ENCODE data around the gene M1AP.
A peak's percentile ranks its signal among the peaks of the same experiment; 100 is the strongest.

M1AP gene

GRCh38 chr2:74538881-74539339, 109.2 kb downstream of the M1AP start:
- DNase-seq, result no peak

- DNase-seq, result no peak
These were observed 111.0 kb downstream of the M1AP start for GRCh38 chr2:74537140-74537539.

- no peak for DNase-seq
These were observed 111.8 kb downstream of the M1AP start for GRCh38 chr2:74536166-74536950.

GRCh38 chr2:74535440-74535965, 112.6 kb downstream of the M1AP start:
- no peak for DNase-seq

- DNase-seq, result no peak
These were observed 113.7 kb downstream of the M1AP start for GRCh38 chr2:74534411-74534810.

- no peak for DNase-seq
These were observed 114.7 kb downstream of the M1AP start for GRCh38 chr2:74533464-74533863.

GRCh38 chr2:74532222-74532621, 115.9 kb downstream of the M1AP start:
- no peak for DNase-seq

GRCh38 chr2:74531666-74532065, 116.5 kb downstream of the M1AP start:
- no peak for DNase-seq

- DNase-seq, result no peak
These were observed 117.6 kb downstream of the M1AP start for GRCh38 chr2:74530239-74531187.

- DNase-seq, result peak; percentile 97
These were observed 118.5 kb downstream of the M1AP start, which contains the start of the genes AUP1 and HTRA2 for GRCh38 chr2:74529357-74530238. TSS of gene AUP1 (minus strand) at chr2:74529706. CDS start at chr2:74529629, 77 bp downstream. TSS of gene HTRA2 (plus strand) at chr2:74529933. CDS start at chr2:74530007, 74 bp downstream.

- DNase-seq, result no peak
These were observed 119.4 kb downstream of the M1AP start for GRCh38 chr2:74528600-74529356.

- no peak for DNase-seq
These were observed 120.4 kb downstream of the M1AP start for GRCh38 chr2:74527741-74528140.

- DNase-seq, result no peak
These were observed 121.4 kb downstream of the M1AP start for GRCh38 chr2:74526649-74527230.

GRCh38 chr2:74525717-74526648, 122.1 kb downstream of the M1AP start, which contains the start of gene DQX1:
TSS of gene DQX1 (minus strand) at chr2:74526231. CDS start at chr2:74525729, 502 bp downstream.
- DNase-seq, result no peak

GRCh38 chr2:74524955-74525716, 123.0 kb downstream of the M1AP start:
- no peak for DNase-seq

- DNase-seq, result no peak
These were observed 124.1 kb downstream of the M1AP start for GRCh38 chr2:74524005-74524404.

- DNase-seq, result no peak
These were observed 125.6 kb downstream of the M1AP start for GRCh38 chr2:74522516-74522915.

GRCh38 chr2:74516650-74517049, 131.5 kb downstream of the M1AP start:
- no peak for DNase-seq

All from DMS79 (cell line).